Liver (tissue), 3 donors: ENCODE data around the gene LRMDA.

Experiments
- GABPA ChIP-seq, 2 donors: IDR thresholded peaks in 1 of 2; conservative IDR thresholded peaks in 1 of 2; 2 replicates each; pipeline ENCODE4 v1.6.1; 2016; ENCODE audit warnings: antibody characterized with exemption in 2 of 2, mild to moderate bottlenecking in 1 of 2, moderate library complexity in 1 of 2
- JUND ChIP-seq, 2 donors: IDR thresholded peaks; 2 replicates each; pipeline ENCODE4 v1.6.1; 2016; ENCODE audit warnings: antibody characterized with exemption in 2 of 2
- RAD21 ChIP-seq, 2 donors: IDR thresholded peaks; 2 replicates each; pipeline ENCODE4 v1.6.1; 2016; ENCODE audit warnings: antibody characterized with exemption in 2 of 2, mild to moderate bottlenecking in 2 of 2
- SP1 ChIP-seq: IDR thresholded peaks from 2 replicates; pipeline ENCODE4 v1.6.1; 2018; ENCODE audit warnings: antibody characterized with exemption, mild to moderate bottlenecking
- TAF1 ChIP-seq: conservative IDR thresholded peaks from 2 replicates; pipeline ENCODE4 v1.6.1; 2016; ENCODE audit warnings: antibody characterized with exemption, mild to moderate bottlenecking
- YY1 ChIP-seq: IDR thresholded peaks from 2 replicates; pipeline ENCODE4 v1.6.1; 2016; ENCODE audit warnings: antibody characterized with exemption, mild to moderate bottlenecking
- TF ChIP-seq, protein P1 (sequence below): IDR thresholded peaks from 2 replicates; pipeline ENCODE4 v1.6.1; 2016; ENCODE audit warnings: antibody characterized with exemption
- TF ChIP-seq, protein P2 (sequence below): fragments of 150-350 bp; IDR thresholded peaks from 2 replicates; pipeline ENCODE4 v1.5.1; 2017; ENCODE audit warnings: improper control_type of control experiment, low read depth, low read length; ENCODE audit not compliant: missing input control
- TF ChIP-seq, protein P3 (sequence below): IDR thresholded peaks from 2 replicates; pipeline ENCODE4 v1.6.1; 2016; ENCODE audit warnings: antibody characterized with exemption
- TF ChIP-seq, protein P4 (sequence below): IDR thresholded peaks from 2 replicates; pipeline ENCODE4 v1.6.1; 2016; ENCODE audit warnings: antibody characterized with exemption, mild to moderate bottlenecking
- donor health status: healthy.
- donor health status: healthy.

DNA sequence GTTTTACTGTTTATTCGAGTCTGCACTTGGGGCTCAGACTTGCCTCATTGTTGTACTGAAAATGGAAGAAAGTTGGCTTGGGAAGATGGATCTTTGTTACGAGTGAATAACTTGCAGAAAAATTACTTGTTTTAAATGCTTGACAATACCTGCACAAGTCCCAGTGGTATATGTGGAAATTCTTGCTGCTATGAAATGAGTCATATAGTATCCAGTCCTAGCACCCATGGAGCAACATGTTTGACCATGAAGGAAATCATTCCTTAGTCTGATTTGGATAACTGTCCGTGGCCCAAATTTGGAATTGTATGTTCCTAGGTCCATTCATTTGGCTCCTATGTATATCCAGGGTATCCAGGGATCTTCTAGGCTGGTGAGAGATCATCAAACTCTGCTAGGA lies 1109.4 kb downstream of the LRMDA start:
- TF ChIP-seq, protein P1, sequence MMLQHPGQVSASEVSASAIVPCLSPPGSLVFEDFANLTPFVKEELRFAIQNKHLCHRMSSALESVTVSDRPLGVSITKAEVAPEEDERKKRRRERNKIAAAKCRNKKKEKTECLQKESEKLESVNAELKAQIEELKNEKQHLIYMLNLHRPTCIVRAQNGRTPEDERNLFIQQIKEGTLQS: no peak
- TF ChIP-seq TAF1 (no peak), GABPA (IDR thresholded peaks at IDR 0.05 in 1 of 2, conservative IDR thresholded peaks at IDR 0.05 in 1 of 2) (no peak), RAD21 (IDR thresholded peaks at IDR 0.05) (no peak), YY1 (no peak), SP1 (no peak), JUND (IDR thresholded peaks at IDR 0.05) (no peak)
- TF ChIP-seq, protein P2, sequence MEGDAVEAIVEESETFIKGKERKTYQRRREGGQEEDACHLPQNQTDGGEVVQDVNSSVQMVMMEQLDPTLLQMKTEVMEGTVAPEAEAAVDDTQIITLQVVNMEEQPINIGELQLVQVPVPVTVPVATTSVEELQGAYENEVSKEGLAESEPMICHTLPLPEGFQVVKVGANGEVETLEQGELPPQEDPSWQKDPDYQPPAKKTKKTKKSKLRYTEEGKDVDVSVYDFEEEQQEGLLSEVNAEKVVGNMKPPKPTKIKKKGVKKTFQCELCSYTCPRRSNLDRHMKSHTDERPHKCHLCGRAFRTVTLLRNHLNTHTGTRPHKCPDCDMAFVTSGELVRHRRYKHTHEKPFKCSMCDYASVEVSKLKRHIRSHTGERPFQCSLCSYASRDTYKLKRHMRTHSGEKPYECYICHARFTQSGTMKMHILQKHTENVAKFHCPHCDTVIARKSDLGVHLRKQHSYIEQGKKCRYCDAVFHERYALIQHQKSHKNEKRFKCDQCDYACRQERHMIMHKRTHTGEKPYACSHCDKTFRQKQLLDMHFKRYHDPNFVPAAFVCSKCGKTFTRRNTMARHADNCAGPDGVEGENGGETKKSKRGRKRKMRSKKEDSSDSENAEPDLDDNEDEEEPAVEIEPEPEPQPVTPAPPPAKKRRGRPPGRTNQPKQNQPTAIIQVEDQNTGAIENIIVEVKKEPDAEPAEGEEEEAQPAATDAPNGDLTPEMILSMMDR: no peak
- TF ChIP-seq, protein P3, sequence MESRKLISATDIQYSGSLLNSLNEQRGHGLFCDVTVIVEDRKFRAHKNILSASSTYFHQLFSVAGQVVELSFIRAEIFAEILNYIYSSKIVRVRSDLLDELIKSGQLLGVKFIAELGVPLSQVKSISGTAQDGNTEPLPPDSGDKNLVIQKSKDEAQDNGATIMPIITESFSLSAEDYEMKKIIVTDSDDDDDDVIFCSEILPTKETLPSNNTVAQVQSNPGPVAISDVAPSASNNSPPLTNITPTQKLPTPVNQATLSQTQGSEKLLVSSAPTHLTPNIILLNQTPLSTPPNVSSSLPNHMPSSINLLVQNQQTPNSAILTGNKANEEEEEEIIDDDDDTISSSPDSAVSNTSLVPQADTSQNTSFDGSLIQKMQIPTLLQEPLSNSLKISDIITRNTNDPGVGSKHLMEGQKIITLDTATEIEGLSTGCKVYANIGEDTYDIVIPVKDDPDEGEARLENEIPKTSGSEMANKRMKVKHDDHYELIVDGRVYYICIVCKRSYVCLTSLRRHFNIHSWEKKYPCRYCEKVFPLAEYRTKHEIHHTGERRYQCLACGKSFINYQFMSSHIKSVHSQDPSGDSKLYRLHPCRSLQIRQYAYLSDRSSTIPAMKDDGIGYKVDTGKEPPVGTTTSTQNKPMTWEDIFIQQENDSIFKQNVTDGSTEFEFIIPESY: no peak
- TF ChIP-seq, protein P4, sequence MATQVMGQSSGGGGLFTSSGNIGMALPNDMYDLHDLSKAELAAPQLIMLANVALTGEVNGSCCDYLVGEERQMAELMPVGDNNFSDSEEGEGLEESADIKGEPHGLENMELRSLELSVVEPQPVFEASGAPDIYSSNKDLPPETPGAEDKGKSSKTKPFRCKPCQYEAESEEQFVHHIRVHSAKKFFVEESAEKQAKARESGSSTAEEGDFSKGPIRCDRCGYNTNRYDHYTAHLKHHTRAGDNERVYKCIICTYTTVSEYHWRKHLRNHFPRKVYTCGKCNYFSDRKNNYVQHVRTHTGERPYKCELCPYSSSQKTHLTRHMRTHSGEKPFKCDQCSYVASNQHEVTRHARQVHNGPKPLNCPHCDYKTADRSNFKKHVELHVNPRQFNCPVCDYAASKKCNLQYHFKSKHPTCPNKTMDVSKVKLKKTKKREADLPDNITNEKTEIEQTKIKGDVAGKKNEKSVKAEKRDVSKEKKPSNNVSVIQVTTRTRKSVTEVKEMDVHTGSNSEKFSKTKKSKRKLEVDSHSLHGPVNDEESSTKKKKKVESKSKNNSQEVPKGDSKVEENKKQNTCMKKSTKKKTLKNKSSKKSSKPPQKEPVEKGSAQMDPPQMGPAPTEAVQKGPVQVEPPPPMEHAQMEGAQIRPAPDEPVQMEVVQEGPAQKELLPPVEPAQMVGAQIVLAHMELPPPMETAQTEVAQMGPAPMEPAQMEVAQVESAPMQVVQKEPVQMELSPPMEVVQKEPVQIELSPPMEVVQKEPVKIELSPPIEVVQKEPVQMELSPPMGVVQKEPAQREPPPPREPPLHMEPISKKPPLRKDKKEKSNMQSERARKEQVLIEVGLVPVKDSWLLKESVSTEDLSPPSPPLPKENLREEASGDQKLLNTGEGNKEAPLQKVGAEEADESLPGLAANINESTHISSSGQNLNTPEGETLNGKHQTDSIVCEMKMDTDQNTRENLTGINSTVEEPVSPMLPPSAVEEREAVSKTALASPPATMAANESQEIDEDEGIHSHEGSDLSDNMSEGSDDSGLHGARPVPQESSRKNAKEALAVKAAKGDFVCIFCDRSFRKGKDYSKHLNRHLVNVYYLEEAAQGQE: no peak
